GM21825 (cell line): ENCODE data around the gene CACNB2.
"Not testable (repeated sequence)": the region's sequence is repeated elsewhere in the genome, so short reads cannot be mapped to it uniquely, and the experiment has no call there.

ENCODE experiments used
- ATAC-seq: cut with Tn5 transposase; IDR thresholded peaks from one replicate; pipeline ENCODE4 v1.9.1; 2021; ENCODE audit warnings: mild to moderate bottlenecking, moderate library complexity; ENCODE audit not compliant: unreplicated experiment

The CACNB2 gene

GRCh38 chr10:18554479-18554878, 414.3 kb downstream of the CACNB2 start:
- no peak for ATAC-seq

- no peak for ATAC-seq
These were observed 416.4 kb downstream of the CACNB2 start for GRCh38 chr10:18556522-18557147.

DNA sequence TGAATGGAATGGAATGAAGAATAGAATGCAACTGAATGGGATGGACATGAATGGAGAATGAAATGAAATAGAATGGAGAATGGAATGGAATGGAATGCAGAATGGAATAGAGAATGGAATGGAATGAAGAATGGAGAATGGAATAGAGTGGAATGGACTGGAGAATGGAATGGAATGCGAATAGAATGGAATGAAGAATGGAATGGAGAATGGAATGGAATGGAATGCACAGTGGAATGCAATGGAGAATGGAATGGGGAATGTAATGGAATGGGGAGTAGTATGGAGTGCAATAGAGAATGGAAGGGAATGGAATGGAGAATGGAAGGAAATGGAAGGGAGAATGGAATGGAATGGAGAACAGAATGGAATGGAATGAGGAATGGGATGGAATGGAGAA, 417.7 kb downstream of the CACNB2 start:
- ATAC-seq: no peak

GRCh38 chr10:18561861-18562551, 421.8 kb downstream of the CACNB2 start:
- no peak for ATAC-seq

DNA sequence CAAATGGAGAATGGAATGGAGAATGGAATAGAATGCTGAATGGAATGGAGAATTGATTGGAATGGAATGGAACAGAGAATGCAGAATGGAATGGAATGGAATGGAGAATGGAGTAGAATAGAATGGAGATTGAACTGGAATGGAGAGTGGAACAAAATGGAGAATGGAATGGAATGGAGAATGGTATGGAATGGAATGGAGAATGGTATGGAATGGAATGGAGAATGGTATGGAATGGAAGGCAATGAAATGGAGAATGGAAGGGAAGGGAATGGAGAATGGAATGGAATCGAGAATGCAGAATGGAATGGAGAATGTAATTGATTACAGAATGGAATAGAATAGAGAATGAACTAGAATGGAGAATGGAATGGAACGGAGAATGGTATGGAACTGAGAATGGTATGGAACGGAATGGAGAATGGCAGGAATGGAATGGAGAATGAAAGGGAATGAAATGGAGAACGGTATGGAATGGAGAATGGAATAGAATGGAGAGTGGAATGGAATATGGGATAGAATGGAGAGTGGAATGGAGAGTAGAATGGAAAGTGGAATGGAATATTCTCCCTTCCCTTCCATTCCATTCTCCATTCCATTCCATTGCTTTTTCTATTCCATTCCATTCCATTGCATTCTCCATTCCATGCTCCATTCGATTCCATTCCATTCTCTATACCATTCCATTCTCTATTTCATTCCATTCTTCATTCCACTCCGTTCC, 422.9 kb downstream of the CACNB2 start:
- ATAC-seq: no peak

GRCh38 chr10:18565006-18565405, 424.8 kb downstream of the CACNB2 start:
- ATAC-seq: no peak

DNA sequence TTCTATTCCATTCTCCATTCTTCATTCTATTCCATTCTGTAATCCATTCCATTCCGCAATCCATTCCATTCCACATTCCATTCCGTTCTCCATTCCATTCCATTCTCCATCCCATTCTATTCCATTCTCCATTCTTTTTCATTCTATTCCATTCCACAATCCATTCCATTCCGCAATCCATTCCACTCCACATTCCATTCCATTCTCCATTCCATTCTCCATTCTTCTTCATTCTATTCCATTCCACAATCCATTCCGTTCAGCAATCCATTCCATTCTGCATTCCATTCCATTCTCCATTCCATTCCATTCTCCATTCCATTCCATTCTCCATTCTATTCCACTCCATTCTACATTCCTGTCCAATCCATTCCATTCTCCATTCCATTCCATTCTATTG, 426.0 kb downstream of the CACNB2 start:
- no peak for ATAC-seq

DNA sequence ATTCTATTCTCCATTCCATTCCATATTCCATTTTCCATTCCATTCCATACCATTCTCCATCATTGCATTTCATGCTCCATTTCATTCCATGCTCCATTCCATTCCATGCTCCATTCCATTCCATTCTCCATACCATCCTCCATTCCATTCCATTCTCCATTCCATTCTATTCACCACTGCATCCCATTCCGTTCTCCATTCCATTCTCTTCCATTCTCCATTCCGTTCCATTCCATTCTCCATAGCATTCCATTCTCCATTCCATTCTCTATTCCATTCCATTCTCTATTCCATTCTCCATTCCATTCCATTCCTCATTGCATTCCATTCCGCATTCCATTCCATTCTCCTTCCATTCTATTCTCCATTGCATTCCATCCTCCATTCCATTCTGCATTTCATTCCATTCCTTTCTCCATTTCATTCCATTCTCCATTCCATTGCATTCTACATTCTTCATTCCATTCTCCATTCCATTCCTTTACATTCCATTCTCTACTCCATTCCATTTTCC, 427.2 kb downstream of the CACNB2 start:
- no peak for ATAC-seq

DNA sequence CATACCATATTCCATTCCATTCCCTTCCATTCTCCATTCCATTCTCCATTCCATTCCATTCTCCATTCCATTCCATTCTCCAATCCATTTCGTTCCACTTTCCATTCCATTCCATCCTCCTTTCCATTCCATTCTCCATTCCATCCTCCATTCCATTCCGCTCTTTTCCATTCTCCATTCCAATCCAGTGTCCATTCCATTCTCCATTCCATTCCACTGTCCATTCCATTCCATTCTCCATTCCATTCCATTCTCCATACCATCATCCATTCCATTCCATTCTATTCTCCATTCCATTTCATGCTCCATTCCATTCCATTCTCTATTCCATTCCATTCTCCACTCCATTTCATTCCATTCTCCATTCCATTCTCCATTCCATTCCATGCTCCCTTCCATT, 430.2 kb downstream of the CACNB2 start:
- not testable (repeated sequence) for ATAC-seq

GRCh38 chr10:18571076-18571475, 430.9 kb downstream of the CACNB2 start:
- no peak for ATAC-seq

DNA sequence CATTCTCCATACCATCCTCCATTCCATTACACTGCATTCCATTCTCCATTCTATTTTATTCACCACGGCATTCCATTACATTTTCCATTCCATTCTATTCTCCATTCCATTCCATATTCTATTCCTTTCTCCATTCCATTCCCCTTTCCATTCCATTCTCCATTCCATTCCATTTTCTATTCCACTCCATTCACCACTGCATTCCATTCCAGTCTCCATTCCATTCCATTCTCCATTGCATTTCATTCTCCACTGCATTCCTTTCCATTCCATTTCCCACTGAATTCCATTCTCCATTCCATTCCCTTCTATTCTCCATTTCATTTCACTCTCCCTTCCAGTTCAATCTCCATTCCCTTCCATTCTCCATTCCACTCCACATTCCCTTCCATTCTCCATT, 431.6 kb downstream of the CACNB2 start:
- no peak for ATAC-seq

DNA sequence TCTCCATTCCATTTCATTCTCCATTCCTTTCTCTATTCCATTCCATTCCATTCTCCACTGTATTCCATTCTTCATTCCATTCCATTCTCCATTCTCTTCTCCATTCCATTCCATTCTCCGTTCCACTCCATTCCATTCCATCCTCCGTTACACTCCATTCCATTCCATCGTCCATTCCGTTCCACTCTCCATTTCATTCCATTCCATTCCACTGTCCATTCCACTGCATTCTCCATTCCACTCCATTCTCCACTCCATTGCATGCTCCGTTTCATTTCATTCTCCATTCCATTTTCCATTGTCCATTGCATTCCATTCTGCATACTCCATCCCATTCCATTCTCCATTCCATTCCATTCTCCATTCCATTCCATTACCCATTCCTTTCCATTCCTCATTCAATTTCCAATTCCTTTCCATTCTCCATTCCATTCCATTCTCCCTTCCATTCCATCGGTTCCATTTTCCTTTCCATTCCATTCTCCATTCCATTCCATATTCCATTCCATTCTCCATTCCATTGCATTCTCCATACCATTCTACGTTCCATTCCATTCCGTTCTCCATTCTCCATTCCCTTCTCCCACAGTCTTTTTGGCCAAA, 432.8 kb downstream of the CACNB2 start:
- ATAC-seq: no peak

DNA sequence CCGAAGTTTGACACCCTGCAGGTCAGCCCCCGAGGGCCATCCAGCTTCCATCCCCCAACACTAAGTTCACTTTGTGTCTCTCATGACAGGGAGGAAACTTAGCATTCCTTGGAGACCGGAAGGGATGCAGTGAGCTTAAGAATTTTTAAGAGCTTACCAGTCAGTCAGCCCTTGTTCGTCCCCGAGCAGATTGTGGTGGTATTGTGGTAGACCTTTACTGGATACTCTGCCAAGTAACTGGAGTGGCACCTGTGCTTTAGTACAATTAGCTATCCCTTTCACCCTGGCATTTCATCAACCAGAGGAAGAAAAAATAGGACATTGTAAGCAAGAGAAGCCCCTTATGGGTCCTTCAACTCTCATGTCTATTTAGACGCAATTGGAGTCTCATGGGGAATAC, 436.4 kb downstream of the CACNB2 start:
- no peak for ATAC-seq

DNA sequence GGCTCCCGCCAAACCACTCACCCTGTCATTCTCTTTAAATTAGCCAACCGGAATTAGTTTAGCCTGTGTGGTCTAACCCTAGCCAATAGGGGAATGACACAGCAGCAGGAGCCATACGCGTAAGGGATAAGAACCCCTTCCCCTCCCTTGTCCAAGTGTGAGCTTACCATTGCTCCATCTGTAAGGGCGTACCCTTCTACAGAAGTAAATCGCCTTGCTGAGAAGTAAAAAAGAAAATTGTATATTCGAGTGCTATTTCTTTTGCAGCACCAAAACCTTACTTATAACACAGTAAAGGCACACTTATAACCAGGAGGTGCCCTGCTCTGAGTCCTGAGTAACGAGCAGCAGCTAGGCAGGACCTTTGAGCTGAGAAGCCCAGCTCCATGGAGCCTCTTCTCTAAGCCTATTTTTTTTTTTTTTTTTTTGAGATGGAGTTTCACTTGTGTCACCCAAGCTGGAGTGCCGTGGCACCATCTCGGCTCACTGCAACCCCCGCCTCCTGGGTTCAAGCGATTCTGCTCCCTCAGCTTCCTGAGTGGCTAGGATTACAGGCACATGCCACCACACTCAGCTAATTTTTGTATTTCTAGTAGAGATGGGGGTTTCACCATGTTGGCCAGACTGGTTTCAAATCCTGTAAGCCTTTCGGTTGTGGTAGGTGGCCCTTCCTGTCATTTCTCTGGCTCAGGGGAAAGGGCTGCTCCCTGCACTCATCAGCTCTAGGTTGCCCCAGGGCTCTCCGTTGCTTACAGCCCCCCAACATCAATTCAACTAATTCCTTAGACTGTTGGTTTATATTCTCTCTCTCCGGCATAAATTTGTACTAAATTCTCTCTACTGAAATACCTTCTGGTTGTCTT, 437.8 kb downstream of the CACNB2 start:
- ATAC-seq: no peak

GRCh38 chr10:18582803-18583202, 442.6 kb downstream of the CACNB2 start:
- no peak for ATAC-seq

- no peak for ATAC-seq
These were observed 443.5 kb downstream of the CACNB2 start for GRCh38 chr10:18583575-18584270.

- not testable (repeated sequence) for ATAC-seq
These were observed 446.4 kb downstream of the CACNB2 start for GRCh38 chr10:18586637-18587036.

DNA sequence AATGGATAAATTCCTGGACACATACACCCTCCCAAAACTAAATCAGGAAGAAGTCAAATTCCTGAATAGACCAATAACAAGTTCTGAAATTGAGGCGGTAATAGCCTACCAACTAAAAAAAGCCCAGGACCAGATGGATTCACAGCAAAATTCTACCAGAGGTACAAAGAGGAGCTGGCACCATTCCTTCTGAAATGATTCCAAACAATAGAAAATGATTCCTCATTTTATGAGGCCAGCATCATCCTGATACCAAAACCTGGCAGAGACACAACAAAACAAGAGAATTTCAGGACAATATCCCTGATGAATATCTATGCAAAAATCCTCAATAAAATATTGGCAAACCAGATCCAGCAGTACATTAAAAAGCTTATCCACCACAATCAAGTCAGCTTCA, 450.9 kb downstream of the CACNB2 start:
- ATAC-seq: not testable (repeated sequence)
